ENCODE measurements around the gene PRDM16.

GRCh38 chr1:3276341-3276800 is 207.4 kb downstream of the PRDM16 start:
- TF ChIP-seq CTCF (conservative IDR thresholded peaks at IDR 0.05 in 1 of 2, IDR thresholded peaks at IDR 0.05 in 1 of 2; ENCODE audit: extremely low read depth in 1 of 2, insufficient read depth in 1 of 2, low read depth in 1 of 2, low read length in 2 of 2) (no peak), EZH2 (IDR thresholded peaks at IDR 0.05; ENCODE audit: borderline replicate concordance, low read length) (no peak)
